Measurements from ENCODE around the gene PHACTR1. TPM values are rescaled to one million over a fixed set of nuclear protein-coding genes. Genes with fewer than 3 reads are reported as not detected.

The PHACTR1 gene
- total and polyA plus RNA-seq, 4 donors, result 0.31 to 1.5 (median 0.79) TPM

DNA sequence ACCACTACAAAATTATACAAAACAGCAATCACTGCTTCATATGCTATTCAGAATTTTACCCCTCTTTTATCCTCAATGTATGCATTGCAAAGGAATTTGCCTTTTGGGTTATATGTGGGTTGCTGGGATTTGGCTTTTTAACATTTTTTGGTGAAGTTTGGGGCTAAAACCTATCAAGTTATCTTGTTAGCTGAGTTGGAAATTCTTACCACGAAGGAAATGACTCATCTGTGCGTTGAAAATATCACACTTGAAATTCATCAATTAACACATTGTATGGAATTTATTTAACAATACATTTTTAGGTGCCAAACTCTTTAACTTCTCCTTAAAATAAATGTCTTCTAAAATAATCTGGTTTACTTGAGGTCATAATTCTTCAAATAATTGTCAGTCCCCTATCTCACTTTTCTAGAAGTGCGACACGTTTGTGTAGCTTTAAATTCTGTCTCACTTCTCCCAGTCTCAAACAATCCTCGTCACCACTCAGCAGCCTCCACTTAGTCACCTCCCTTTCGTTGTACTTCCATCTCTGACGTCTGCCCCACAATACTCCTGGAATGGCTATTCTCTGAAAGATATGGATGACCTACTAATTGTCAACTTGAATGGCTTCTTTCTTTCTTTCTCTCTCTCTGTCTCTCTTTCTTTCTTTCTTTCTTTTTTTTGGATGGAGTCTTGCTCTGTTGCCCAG, 88.5 kb downstream of the PHACTR1 start:
- Histone ChIP-seq H3K9me3 (ENCODE audit: control insufficient read depth in 4 of 4, low read length in 3 of 4) (no peaks in the 10 kb centered on the region), H3K36me3 (ENCODE audit: control insufficient read depth in 4 of 4, insufficient read depth in 3 of 4, low read depth in 1 of 4, low read length in 3 of 4) (no peaks in the 10 kb centered on the region), H3K4me1 (ENCODE audit: control insufficient read depth in 4 of 4, insufficient read depth in 4 of 4, low read length in 3 of 4) (no peaks in the 10 kb centered on the region), H3K27ac (ENCODE audit: low read depth in 1 of 2, low read length in 2 of 2) (no peak overlapping the region), H3K27me3 (ENCODE audit: control insufficient read depth in 4 of 4, insufficient read depth in 4 of 4, low read length in 3 of 4) (peaks cover 0 to 6% (median 1%) of the 10 kb centered on the region in 4 donors), H3K4me3 (ENCODE audit: low read depth in 1 of 3, low read length in 3 of 3) (no peak overlapping the region), H3K9ac (ENCODE audit: low read depth in 1 of 2, low read length in 2 of 2) (no peak overlapping the region)
- TF ChIP-seq, protein P1, sequence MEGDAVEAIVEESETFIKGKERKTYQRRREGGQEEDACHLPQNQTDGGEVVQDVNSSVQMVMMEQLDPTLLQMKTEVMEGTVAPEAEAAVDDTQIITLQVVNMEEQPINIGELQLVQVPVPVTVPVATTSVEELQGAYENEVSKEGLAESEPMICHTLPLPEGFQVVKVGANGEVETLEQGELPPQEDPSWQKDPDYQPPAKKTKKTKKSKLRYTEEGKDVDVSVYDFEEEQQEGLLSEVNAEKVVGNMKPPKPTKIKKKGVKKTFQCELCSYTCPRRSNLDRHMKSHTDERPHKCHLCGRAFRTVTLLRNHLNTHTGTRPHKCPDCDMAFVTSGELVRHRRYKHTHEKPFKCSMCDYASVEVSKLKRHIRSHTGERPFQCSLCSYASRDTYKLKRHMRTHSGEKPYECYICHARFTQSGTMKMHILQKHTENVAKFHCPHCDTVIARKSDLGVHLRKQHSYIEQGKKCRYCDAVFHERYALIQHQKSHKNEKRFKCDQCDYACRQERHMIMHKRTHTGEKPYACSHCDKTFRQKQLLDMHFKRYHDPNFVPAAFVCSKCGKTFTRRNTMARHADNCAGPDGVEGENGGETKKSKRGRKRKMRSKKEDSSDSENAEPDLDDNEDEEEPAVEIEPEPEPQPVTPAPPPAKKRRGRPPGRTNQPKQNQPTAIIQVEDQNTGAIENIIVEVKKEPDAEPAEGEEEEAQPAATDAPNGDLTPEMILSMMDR (IDR thresholded peaks at IDR 0.05; ENCODE audit: low read depth, low read length, missing input control), result no peak
- TF ChIP-seq FOXA2 (IDR thresholded peaks at IDR 0.05) (no peak), HNF4G (IDR thresholded peaks at IDR 0.05) (no peak), SP1 (IDR thresholded peaks at IDR 0.05) (no peak), NR2F2 (IDR thresholded peaks at IDR 0.05) (no peak)
- TF ChIP-seq, protein P2, sequence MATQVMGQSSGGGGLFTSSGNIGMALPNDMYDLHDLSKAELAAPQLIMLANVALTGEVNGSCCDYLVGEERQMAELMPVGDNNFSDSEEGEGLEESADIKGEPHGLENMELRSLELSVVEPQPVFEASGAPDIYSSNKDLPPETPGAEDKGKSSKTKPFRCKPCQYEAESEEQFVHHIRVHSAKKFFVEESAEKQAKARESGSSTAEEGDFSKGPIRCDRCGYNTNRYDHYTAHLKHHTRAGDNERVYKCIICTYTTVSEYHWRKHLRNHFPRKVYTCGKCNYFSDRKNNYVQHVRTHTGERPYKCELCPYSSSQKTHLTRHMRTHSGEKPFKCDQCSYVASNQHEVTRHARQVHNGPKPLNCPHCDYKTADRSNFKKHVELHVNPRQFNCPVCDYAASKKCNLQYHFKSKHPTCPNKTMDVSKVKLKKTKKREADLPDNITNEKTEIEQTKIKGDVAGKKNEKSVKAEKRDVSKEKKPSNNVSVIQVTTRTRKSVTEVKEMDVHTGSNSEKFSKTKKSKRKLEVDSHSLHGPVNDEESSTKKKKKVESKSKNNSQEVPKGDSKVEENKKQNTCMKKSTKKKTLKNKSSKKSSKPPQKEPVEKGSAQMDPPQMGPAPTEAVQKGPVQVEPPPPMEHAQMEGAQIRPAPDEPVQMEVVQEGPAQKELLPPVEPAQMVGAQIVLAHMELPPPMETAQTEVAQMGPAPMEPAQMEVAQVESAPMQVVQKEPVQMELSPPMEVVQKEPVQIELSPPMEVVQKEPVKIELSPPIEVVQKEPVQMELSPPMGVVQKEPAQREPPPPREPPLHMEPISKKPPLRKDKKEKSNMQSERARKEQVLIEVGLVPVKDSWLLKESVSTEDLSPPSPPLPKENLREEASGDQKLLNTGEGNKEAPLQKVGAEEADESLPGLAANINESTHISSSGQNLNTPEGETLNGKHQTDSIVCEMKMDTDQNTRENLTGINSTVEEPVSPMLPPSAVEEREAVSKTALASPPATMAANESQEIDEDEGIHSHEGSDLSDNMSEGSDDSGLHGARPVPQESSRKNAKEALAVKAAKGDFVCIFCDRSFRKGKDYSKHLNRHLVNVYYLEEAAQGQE (IDR thresholded peaks at IDR 0.05), result no peak
- DNase-seq (ENCODE audit: low spot score), result no peak
- WGBS, result 68% methylated on average over 7 of the region's 7 CpGs

DNA sequence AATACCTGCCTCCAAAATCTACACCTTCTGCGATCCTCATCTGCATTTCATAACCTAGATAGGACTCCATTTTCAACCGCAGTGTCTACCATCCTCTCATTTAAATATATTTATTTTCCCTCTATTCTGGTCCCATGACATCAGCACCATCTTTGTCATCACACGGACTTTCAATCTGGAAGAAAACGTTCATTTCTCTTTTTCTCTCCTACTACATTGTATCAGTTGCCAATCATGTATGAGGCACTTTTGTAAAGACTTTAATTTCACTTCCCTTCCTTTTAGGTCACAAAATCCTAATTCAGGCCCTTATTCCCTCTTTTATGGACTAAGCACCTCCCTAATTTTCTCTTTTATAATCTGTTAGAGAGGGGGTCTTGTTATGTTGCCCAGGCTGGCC, 89.6 kb downstream of the PHACTR1 start:
- no peak overlapping the region for H3K4me3 ChIP-seq (ENCODE audit: low read depth in 1 of 3, low read length in 3 of 3)
- no peak overlapping the region for H3K9ac ChIP-seq (ENCODE audit: low read depth in 1 of 2, low read length in 2 of 2)
- H3K27me3 ChIP-seq (ENCODE audit: control insufficient read depth in 4 of 4, insufficient read depth in 4 of 4, low read length in 3 of 4), result peaks cover 0 to 9% (median under 1%) of the 10 kb centered on the region in 4 donors
- DNase-seq (ENCODE audit: low spot score), result no peak
- no peak overlapping the region for H3K27ac ChIP-seq (ENCODE audit: low read depth in 1 of 2, low read length in 2 of 2)
- H3K4me1 ChIP-seq (ENCODE audit: control insufficient read depth in 4 of 4, insufficient read depth in 4 of 4, low read length in 3 of 4), result no peaks in the 10 kb centered on the region
- 71% methylated on average over 4 of the region's 4 CpGs for WGBS
- H3K36me3 ChIP-seq (ENCODE audit: control insufficient read depth in 4 of 4, insufficient read depth in 3 of 4, low read depth in 1 of 4, low read length in 3 of 4), result no peaks in the 10 kb centered on the region
- H3K9me3 ChIP-seq (ENCODE audit: control insufficient read depth in 4 of 4, low read length in 3 of 4), result no peaks in the 10 kb centered on the region
- TF ChIP-seq, protein P3, sequence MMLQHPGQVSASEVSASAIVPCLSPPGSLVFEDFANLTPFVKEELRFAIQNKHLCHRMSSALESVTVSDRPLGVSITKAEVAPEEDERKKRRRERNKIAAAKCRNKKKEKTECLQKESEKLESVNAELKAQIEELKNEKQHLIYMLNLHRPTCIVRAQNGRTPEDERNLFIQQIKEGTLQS (IDR thresholded peaks at IDR 0.05), result no peak
- TF ChIP-seq, protein P4, sequence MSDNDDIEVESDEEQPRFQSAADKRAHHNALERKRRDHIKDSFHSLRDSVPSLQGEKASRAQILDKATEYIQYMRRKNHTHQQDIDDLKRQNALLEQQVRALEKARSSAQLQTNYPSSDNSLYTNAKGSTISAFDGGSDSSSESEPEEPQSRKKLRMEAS (IDR thresholded peaks at IDR 0.05), result no peak
- TF ChIP-seq, protein P5, sequence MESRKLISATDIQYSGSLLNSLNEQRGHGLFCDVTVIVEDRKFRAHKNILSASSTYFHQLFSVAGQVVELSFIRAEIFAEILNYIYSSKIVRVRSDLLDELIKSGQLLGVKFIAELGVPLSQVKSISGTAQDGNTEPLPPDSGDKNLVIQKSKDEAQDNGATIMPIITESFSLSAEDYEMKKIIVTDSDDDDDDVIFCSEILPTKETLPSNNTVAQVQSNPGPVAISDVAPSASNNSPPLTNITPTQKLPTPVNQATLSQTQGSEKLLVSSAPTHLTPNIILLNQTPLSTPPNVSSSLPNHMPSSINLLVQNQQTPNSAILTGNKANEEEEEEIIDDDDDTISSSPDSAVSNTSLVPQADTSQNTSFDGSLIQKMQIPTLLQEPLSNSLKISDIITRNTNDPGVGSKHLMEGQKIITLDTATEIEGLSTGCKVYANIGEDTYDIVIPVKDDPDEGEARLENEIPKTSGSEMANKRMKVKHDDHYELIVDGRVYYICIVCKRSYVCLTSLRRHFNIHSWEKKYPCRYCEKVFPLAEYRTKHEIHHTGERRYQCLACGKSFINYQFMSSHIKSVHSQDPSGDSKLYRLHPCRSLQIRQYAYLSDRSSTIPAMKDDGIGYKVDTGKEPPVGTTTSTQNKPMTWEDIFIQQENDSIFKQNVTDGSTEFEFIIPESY (IDR thresholded peaks at IDR 0.05), result no peak
- TF ChIP-seq SP1 (IDR thresholded peaks at IDR 0.05) (no peak), RXRA (IDR thresholded peaks at IDR 0.05) (no peak), JUND (IDR thresholded peaks at IDR 0.05) (no peak), FOXA2 (IDR thresholded peaks at IDR 0.05) (no peak), NR2F2 (IDR thresholded peaks at IDR 0.05) (no peak), RAD21 (IDR thresholded peaks at IDR 0.05) (no peak), TAF1 (conservative IDR thresholded peaks at IDR 0.05) (no peak), HNF4A (conservative IDR thresholded peaks at IDR 0.05) (no peak), EGR1 (IDR thresholded peaks at IDR 0.05; ENCODE audit: low read depth in 2 of 2) (no peak), YY1 (IDR thresholded peaks at IDR 0.05) (no peak), FOXA1 (IDR thresholded peaks at IDR 0.05) (no peak)
- TF ChIP-seq, protein P2 (IDR thresholded peaks at IDR 0.05), result no peak
- TF ChIP-seq, protein P1 (IDR thresholded peaks at IDR 0.05; ENCODE audit: low read depth, low read length, missing input control), result no peak

Measured in liver (tissue), 9 donors.